HG02938 (cell line): ENCODE data around the gene IFRD1.

Source experiments
- ATAC-seq: cut with Tn5 transposase; IDR thresholded peaks from one replicate; pipeline ENCODE4 v1.9.1; 2021; ENCODE audit warnings: mild to moderate bottlenecking, moderate library complexity; ENCODE audit not compliant: unreplicated experiment

Gene IFRD1, protein sequence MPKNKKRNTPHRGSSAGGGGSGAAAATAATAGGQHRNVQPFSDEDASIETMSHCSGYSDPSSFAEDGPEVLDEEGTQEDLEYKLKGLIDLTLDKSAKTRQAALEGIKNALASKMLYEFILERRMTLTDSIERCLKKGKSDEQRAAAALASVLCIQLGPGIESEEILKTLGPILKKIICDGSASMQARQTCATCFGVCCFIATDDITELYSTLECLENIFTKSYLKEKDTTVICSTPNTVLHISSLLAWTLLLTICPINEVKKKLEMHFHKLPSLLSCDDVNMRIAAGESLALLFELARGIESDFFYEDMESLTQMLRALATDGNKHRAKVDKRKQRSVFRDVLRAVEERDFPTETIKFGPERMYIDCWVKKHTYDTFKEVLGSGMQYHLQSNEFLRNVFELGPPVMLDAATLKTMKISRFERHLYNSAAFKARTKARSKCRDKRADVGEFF

DNA sequence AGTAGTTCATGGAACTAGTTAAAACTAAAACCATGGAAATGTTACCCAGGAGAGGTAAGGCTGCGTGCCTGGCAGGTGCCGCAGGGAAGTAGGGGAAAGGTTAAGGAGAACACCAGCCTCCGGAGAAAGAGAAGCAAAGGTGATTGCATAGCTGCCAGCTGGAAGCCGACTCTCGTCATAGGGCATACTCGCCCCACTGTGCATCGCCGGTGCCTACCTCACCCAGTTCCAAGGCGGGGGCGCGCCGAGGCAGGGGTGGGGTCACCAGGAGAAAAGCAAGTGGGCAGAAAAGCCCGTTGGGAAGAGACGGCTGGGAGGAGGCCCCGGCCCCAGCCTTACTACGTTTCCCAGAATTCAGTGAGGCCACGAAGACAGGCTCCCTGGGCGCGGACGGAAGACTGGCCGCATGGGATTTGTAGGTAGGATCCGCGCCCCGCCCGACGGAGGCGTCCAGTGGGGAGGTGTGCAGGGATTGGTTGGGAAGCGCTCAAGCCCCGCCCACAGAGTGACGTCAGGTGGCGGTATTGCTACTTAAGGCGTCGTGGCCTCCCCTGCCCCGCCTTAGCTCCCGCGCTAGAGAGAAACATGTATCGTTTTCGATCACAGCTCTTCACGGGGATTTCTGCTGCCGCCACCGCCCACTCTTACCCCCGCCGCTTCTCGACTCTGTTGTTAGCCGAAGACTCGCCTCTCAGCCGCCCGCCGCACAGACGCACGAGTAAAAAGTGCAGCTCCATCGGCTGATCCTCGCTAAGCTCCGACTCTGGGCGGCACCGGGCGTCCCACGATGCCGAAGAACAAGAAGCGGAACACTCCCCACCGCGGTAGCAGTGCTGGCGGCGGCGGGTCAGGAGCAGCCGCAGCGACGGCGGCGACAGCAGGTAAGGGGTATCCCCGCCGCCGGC, at the start of gene IFRD1:
Gene IFRD1, plus strand, starts transcription at position 559 of the 905 bp plus-strand sequence. Its CDS starts 229 bp downstream, at position 788.
- ATAC-seq: peak; percentile 66

- no peak for ATAC-seq
These were observed 45.9 kb upstream of the IFRD1 start for GRCh38 chr7:112404321-112404720.

- ATAC-seq: no peak
These were observed 45.0 kb upstream of the IFRD1 start for GRCh38 chr7:112405286-112405685.

DNA sequence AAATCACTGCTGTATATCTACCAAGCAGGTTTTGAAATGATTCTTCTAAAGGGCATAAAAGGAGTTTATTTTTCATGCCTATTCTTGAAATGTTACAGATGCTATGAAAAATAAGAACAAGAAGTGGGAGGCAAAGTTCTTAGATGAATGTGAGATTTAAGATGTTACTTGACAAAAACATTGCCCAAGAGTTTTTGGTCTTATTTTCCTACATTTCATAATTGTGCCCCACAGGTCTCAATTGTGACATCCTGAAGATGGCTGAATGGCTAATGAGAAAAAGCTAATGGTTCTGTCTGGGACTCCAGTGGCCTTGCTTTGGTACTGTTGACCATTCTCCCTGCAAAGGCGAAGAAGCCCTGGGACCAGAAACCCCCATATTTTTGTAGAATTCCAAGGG, 43.0 kb upstream of the IFRD1 start:
- no peak for ATAC-seq

DNA sequence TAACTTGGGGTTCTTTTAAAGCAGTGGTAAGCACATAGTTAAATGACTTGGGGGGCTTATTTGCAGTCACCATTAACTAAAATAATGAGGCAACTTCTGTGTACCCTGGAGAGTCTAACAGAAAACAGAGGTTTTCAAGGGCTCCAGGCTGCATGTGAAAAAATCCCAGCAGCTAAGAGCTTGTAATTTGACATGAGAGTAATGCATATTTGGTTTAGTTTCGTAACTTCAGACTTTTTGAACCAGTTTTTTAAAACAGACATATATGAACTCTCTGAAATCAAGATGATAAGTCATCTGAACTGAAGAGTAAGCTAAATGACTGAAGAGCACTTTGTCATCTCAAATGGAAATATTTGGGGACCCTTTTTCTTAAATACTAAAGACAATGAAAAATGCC, 40.2 kb upstream of the IFRD1 start:
- ATAC-seq: no peak

DNA sequence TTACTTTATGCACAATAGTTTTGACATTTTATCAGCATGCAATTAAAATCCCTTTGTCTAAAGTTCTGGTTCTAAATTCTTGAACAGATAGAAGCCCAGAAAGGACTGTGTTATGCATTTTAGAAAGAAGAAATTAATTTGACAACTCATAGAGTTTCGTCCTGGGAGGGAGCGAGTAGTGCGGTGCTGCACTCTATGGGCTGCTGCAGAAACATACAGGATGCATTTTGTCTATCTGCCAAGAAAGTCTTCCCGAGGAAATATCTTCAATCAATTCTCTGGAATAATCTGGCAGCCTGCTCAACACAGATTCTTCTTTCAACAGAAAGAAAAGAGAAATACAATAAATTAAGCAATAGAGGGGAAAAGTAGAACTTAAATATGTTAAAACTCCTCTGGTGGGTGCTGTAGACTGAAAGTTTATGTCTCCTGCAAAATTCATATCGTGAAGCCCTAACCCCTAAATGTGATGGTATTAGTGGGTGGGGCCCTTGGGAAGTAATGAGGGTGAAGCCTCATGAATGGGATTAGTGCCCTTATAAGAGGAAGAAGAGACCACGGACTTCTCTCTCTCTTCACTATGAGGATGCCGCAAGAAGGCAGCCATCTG, 39.0 kb upstream of the IFRD1 start:
- no peak for ATAC-seq

GRCh38 chr7:112414855-112415490, 35.3 kb upstream of the IFRD1 start:
- peak; percentile 49 for ATAC-seq

GRCh38 chr7:112416127-112416526, 34.1 kb upstream of the IFRD1 start:
- ATAC-seq: no peak

DNA sequence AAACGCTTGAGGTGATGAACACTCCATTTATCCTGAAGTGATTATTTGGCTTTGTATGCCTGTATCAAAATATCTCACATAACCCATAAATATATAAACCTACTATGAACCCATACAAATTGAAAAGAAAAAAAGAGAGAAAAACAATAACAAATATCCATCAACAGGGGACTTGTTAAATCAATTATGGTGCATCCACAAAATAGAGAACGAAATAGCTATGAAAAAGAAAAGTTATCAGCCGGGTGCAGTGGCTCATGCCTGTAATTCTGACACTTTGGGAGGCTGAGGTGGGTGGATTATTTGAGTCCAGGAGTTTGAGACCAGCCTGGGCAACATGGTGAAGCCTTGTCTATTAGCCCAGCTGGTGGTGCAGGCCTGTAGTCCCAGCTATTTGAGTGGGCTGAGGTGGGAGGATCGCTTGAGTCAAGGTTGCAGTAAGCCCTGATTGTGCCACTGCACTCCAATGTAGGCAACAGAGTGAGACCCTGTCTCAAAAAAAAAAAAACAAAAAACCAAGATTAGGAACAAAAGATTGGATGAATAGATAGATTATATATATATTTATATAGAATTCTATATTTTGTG, 30.6 kb upstream of the IFRD1 start:
- no peak for ATAC-seq

DNA sequence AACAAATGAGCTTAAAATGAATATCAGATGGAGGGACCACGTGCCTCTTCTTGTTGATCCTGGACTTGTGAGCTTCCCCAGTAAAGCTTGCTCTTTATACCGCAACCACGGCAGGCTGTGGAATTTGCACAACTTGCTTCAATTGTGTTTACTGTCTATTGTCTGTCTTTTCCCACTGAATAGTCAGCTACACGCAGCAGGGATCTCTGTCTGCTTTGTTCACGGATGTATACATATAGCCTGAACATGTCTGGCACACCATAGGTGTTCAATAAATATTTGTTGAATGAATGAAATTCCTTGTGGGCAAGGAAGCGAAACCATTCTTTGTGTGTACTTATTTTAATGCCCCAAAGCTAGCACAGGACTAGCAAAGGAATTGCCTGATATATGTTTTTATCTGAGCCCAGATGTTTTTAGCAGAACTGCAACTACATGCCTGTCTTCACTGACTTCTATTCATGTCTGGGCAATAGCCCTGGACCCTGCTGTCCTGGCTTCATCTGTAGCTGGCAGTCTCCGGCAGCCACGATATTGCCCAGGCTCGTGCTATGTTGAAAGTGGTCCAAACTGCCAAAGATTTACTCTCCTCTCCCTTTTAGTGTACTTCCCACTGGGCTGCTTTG, 29.9 kb upstream of the IFRD1 start:
- no peak for ATAC-seq

DNA sequence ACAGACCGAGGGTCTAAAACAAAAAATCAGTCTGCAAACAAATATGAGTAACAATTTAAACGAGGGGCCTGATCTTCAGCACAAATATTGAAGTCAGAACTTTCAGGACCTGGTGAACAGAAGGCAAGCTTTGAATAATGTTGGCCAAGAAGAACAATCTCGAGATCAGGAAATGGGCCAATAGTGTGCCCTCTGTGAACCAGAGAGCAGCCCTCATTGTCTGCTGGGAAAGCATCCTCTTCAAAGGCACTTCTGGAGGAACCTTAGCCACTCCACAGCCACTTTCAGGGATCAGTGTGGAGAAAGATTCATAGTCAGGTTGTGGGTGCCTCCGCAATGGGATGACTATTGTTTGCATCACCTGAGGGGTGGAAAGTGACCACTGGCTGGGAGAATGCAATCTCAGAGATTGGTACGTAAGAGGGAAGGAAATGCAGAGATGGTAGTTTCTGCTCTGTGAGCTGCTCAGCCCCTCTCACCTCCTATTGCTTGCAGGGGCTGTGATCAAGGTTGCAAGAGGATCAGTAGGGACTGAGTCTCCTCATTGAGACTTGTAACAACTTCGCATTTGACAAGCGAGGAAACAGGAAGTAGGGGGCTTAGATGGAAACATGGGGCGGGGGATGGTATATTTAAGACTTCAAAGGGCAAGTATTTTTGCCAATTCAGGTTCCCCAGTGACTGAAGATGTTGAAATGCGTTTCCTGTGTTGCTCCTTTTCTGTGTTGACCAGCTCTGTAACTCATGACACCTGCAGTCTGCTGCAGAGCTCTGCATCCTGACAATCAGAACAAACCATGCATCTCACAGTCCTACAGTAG, 28.4 kb upstream of the IFRD1 start:
- ATAC-seq: no peak

DNA sequence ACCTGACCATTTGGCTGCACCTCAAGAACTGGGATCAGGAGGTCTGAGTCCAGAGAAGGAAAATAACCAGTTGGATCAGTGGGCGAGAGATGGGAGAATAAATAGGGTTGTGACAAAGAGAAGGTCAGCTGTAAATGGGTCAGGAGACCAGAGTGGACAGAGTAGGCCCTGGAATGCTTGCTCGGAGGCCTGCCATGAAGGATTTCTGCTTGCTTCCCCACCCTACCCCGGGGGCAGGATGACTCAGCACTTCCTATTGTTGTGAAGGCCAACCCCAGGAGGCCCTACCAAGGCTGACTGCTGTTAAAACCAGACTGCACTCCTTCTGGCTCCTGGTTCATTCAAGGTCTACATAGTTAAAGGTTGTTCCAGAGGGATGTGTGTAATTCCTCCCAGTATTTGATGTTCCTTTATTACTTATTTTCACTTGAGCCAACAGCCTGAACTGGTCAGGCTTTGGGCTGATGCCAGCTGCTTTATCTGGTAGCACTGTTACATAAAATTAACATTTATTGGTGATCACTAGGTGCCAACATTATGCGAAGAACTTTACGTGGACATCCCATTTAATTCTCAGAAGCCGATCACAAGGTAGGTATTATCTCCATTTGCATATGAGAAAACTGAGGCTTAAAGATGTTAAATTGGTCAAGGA, 27.3 kb upstream of the IFRD1 start:
- no peak for ATAC-seq

- ATAC-seq: no peak
These were observed 26.3 kb upstream of the IFRD1 start for GRCh38 chr7:112423987-112424386.

GRCh38 chr7:112427984-112428383, 22.3 kb upstream of the IFRD1 start:
- ATAC-seq: no peak

GRCh38 chr7:112428715-112429114, 21.5 kb upstream of the IFRD1 start:
- ATAC-seq: no peak

DNA sequence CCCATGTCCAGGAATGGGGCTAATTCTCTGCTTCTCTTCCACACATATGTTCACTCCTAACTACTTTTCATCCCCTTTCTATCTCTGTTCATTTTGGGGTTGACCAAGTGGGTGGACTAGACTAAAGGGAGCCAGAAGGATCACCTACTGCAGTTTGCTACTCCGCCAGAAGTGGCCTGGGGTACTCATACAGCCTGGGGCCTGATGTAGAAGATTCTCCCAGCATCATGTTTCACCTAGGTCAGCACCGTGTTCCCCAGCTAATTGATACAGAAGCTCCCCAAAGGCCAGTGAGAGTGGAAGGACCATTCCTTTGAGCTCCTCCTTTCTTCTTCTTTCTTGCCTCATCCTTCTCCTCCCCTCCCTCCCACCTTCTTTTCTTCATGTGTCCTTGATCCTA, 19.6 kb upstream of the IFRD1 start:
- ATAC-seq: no peak

GRCh38 chr7:112431803-112432202, 18.5 kb upstream of the IFRD1 start:
- ATAC-seq: no peak

DNA sequence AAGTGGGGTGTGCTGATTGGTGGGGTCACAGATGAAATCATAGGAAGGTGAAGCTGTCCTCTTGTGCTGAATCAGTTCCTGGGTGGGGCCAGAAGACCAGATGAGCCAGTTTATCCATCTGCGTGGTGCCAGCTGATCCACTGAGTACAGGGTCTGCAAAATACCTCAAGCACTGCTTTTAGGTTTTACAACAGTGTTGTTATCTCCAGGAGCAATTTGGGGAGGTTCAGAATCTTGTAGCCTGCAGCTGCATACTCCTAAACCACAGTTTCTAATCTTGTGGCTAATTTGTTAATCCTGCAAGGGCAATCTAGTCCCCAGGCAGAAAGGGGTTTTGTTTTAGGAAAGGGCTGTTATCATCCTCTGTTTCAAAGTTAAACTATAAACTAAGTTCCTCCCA, 17.0 kb upstream of the IFRD1 start:
- ATAC-seq: no peak

DNA sequence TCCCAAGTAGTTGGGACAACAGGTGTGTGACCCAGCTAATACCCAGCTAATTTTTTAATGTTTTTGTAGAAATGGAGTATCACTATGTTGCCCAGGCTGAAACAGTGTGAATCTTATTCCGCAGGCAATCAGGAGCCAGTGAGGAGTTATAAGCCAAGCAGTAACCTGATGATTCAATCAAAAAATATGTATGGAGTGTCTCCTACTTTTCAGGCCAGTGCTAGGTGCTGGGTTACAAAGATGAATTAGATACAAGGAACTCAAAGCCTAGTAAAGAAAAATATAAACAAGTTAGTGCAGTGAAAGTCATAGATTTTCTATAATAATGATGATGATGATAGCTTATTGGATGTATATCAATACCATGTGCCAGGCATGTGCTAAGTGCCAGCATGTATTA, 13.2 kb upstream of the IFRD1 start:
- ATAC-seq: no peak
